ENCODE results near the gene NAB1.

Gene NAB1

DNA sequence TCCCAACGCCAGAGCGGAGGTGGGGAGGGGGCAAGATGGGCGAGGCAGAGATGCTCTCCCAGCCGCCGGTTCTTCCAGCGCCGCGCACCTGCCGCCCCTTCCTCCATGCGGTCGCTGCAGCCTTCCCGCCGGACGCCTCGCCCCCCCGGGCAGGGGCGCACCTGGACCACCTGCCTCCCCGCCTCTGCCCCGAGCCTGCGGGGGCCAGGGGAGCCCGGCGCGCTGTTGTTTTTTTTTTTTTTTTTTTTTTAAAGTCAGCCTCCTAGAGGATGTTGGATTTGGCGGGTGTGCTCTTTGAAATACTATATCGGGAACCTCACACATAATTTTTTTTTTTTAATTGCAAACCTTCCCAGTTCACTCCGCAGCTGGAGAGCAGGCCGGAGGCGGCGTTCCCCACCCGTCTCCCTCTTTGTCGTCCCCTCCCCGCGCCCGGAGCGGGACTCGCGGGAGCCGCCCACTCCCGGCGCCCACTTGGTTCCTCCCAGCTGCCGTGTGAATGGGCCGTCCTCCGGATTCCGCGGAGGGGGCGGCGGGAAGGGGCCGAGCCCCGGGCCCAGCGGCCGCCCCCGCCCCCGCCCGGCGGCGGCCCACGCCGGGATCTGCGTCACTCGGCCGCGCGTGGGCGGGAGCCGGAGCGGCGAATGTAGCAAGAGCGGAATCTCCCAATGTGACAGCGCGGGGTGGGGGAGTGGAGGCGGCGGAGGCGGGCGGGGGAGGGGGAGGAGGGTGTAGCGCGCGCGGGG is 421 bp upstream of the NAB1 start:
- TF ChIP-seq, protein P1, sequence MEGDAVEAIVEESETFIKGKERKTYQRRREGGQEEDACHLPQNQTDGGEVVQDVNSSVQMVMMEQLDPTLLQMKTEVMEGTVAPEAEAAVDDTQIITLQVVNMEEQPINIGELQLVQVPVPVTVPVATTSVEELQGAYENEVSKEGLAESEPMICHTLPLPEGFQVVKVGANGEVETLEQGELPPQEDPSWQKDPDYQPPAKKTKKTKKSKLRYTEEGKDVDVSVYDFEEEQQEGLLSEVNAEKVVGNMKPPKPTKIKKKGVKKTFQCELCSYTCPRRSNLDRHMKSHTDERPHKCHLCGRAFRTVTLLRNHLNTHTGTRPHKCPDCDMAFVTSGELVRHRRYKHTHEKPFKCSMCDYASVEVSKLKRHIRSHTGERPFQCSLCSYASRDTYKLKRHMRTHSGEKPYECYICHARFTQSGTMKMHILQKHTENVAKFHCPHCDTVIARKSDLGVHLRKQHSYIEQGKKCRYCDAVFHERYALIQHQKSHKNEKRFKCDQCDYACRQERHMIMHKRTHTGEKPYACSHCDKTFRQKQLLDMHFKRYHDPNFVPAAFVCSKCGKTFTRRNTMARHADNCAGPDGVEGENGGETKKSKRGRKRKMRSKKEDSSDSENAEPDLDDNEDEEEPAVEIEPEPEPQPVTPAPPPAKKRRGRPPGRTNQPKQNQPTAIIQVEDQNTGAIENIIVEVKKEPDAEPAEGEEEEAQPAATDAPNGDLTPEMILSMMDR (IDR thresholded peaks at IDR 0.05), result peak; percentile 7
- peak overlapping the region; percentile 75 for H3K4me3 ChIP-seq (ENCODE audit: low read depth, low read length)
- no peaks in the 10 kb centered on the region for H3K9me3 ChIP-seq (ENCODE audit: control insufficient read depth, low read length)
- peak overlapping the region; percentile 56 for H3K27ac ChIP-seq
- peaks cover 10% of the 10 kb centered on the region for H3K79me2 ChIP-seq
- H3K27me3 ChIP-seq (ENCODE audit: control insufficient read depth, insufficient read depth, low read length), result no peaks in the 10 kb centered on the region
- peak overlapping the region; percentile 87 for H2AFZ ChIP-seq
- H3K9ac ChIP-seq, result no peak overlapping the region
- H3K4me1 ChIP-seq, result no peaks in the 10 kb centered on the region
- H3K4me2 ChIP-seq (ENCODE audit: low read length), result peak overlapping the region; percentile 50
- H3K36me3 ChIP-seq (ENCODE audit: control insufficient read depth, insufficient read depth, low read length), result no peaks in the 10 kb centered on the region

DNA sequence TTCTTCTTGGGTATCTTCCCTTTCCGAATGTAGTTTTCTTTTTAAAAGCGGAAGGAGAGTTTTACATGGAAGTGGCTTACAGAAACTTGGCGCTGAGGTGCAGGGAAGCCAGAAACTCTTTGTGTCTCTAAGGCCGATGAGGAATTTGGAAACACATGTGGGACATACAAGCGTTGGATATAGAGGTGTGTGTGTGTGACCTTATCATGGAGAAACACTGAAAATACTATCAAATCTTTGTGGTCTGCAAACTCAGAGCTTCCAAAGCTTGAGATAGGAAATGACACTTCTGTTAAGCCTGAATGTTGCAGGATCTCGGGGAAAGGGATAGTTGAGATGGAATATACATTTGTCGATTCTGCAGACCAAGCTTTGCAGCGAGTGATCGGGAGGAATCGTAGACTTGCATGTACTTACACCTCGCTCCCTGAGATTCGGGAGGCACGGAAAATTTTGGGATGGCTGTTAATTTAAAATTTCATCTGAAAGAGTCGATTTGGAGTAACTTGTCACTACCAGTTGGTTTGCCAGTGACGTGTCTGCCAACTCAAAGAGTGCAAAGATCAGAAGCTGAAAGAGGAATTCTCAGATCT is 1.0 kb downstream of the NAB1 start:
- TF ChIP-seq, protein P1 (IDR thresholded peaks at IDR 0.05), result no peak
- H2AFZ ChIP-seq, result peak overlapping the region; percentile 87
- no peaks in the 10 kb centered on the region for H3K27me3 ChIP-seq (ENCODE audit: control insufficient read depth, insufficient read depth, low read length)
- peaks cover 15% of the 10 kb centered on the region for H3K79me2 ChIP-seq
- H3K27ac ChIP-seq, result peak overlapping the region; percentile 78
- H3K9ac ChIP-seq, result peak overlapping the region; percentile 28
- H3K9me3 ChIP-seq (ENCODE audit: control insufficient read depth, low read length), result no peaks in the 10 kb centered on the region
- H3K4me3 ChIP-seq (ENCODE audit: low read depth, low read length), result peak overlapping the region; percentile 64
- H3K36me3 ChIP-seq (ENCODE audit: control insufficient read depth, insufficient read depth, low read length), result no peaks in the 10 kb centered on the region
- peak overlapping the region; percentile 23 for H3K4me2 ChIP-seq (ENCODE audit: low read length)
- no peaks in the 10 kb centered on the region for H3K4me1 ChIP-seq

DNA sequence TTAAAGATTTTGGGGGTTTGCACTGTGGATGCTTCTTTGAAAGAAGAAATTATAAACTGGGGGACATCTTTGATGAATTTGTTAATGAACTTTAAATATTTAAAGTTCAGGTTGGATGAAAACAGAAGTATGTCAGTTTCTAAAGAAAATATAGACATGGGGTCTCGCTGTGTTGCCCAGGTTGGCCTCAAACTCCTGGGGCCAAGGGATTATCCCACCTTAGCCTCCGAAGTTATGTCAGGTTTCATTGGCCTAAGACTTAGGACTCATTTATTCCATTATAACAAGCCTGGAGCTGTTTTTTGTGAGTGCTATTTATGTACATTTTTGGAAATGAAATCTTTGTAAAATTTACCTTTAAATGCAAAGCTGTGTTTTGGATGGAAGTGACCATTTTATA is 2.5 kb downstream of the NAB1 start:
- Histone ChIP-seq H3K9me3 (ENCODE audit: control insufficient read depth, low read length) (no peaks in the 10 kb centered on the region), H3K27ac (no peak overlapping the region), H3K27me3 (ENCODE audit: control insufficient read depth, insufficient read depth, low read length) (no peaks in the 10 kb centered on the region), H2AFZ (no peak overlapping the region), H3K9ac (no peak overlapping the region), H3K4me2 (ENCODE audit: low read length) (no peak overlapping the region), H3K79me2 (peaks cover 15% of the 10 kb centered on the region), H3K4me3 (ENCODE audit: low read depth, low read length) (no peak overlapping the region), H3K4me1 (no peaks in the 10 kb centered on the region), H3K36me3 (ENCODE audit: control insufficient read depth, insufficient read depth, low read length) (no peaks in the 10 kb centered on the region)
- TF ChIP-seq, protein P1 (IDR thresholded peaks at IDR 0.05), result no peak

DNA sequence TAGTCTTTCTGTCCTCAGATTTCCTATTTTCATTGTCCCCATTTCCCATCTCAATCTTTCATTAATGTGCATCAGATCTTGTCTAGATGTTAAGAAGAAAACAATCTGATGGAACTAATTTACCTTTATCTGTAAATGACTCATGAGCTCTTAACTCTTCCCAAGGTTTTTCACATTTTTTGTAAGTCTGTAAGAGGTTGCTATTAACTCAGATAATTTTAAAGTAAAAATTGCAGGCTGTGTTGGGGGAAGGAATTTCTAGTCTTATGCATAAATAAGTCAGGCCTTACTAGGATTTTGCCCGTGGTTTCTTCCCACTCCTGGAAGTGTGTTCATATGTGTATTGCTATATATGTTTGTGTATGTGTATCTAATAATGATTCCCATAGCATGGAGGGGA is 4.3 kb downstream of the NAB1 start:
- TF ChIP-seq, protein P1 (IDR thresholded peaks at IDR 0.05), result no peak
- Histone ChIP-seq H3K9me3 (ENCODE audit: control insufficient read depth, low read length) (no peaks in the 10 kb centered on the region), H3K4me3 (ENCODE audit: low read depth, low read length) (no peak overlapping the region), H3K27me3 (ENCODE audit: control insufficient read depth, insufficient read depth, low read length) (no peaks in the 10 kb centered on the region), H3K4me1 (no peaks in the 10 kb centered on the region), H3K9ac (no peak overlapping the region), H3K36me3 (ENCODE audit: control insufficient read depth, insufficient read depth, low read length) (no peaks in the 10 kb centered on the region), H2AFZ (no peak overlapping the region), H3K79me2 (peaks cover 15% of the 10 kb centered on the region), H3K27ac (no peak overlapping the region), H3K4me2 (ENCODE audit: low read length) (no peak overlapping the region)

Measured in parathyroid adenoma (tissue), 2 donors.